Liver (tissue), 3 donors: Measurements from ENCODE around the gene DCUN1D3.

Experiments used
- HNF4A ChIP-seq, 2 donors: conservative IDR thresholded peaks; 2 replicates each; pipeline ENCODE4 v1.6.1; 2016; ENCODE audit warnings: antibody characterized with exemption in 2 of 2, mild to moderate bottlenecking in 2 of 2
- JUND ChIP-seq, 2 donors: IDR thresholded peaks; 2 replicates each; pipeline ENCODE4 v1.6.1; 2016; ENCODE audit warnings: antibody characterized with exemption in 2 of 2
- RAD21 ChIP-seq, 2 donors: IDR thresholded peaks; 2 replicates each; pipeline ENCODE4 v1.6.1; 2016; ENCODE audit warnings: antibody characterized with exemption in 2 of 2, mild to moderate bottlenecking in 2 of 2
- RXRA ChIP-seq, 2 donors: IDR thresholded peaks; 2 replicates each; pipeline ENCODE4 v1.6.1; 2017 to 2018; ENCODE audit warnings: antibody characterized with exemption in 2 of 2, mild to moderate bottlenecking in 1 of 2
- TAF1 ChIP-seq: conservative IDR thresholded peaks from 2 replicates; pipeline ENCODE4 v1.6.1; 2016; ENCODE audit warnings: antibody characterized with exemption, mild to moderate bottlenecking
- YY1 ChIP-seq: IDR thresholded peaks from 2 replicates; pipeline ENCODE4 v1.6.1; 2016; ENCODE audit warnings: antibody characterized with exemption, mild to moderate bottlenecking
- TF ChIP-seq, protein P1 (sequence below): fragments of 150-350 bp; IDR thresholded peaks from 2 replicates; pipeline ENCODE4 v1.5.1; 2017; ENCODE audit warnings: improper control_type of control experiment, low read depth, low read length; ENCODE audit not compliant: missing input control
- TF ChIP-seq, protein P2 (sequence below): IDR thresholded peaks from 2 replicates; pipeline ENCODE4 v1.6.1; 2016; ENCODE audit warnings: antibody characterized with exemption, mild to moderate bottlenecking
- TF ChIP-seq, protein P3 (sequence below): IDR thresholded peaks from 2 replicates; pipeline ENCODE4 v1.6.1; 2016; ENCODE audit warnings: antibody characterized with exemption
- donor health status: healthy.
- donor health status: healthy.

DNA sequence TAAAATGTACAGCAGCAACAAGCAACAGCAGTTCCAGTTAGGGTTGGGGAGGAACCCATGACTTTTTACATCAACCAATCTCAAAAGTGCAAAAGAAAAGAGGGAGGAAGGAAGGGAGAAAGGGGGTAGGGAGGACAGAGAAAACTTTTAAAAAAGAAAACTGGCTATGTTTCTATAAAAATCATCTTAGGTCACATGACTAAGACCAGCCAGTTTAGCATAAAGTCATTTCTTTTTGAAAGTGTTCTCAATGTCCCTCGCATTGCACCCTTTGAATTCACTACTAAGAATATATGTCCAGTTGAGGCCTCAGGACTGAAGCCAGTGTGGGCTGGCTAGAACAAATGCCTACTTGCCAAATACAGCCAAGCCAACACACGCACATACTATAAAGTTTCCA lies 28.9 kb downstream of the DCUN1D3 start:
- TF ChIP-seq YY1 (no peak), HNF4A (conservative IDR thresholded peaks at IDR 0.05) (no peak), RAD21 (IDR thresholded peaks at IDR 0.05) (no peak), JUND (IDR thresholded peaks at IDR 0.05) (no peak), TAF1 (no peak), RXRA (IDR thresholded peaks at IDR 0.05) (no peak)
- TF ChIP-seq, protein P1, sequence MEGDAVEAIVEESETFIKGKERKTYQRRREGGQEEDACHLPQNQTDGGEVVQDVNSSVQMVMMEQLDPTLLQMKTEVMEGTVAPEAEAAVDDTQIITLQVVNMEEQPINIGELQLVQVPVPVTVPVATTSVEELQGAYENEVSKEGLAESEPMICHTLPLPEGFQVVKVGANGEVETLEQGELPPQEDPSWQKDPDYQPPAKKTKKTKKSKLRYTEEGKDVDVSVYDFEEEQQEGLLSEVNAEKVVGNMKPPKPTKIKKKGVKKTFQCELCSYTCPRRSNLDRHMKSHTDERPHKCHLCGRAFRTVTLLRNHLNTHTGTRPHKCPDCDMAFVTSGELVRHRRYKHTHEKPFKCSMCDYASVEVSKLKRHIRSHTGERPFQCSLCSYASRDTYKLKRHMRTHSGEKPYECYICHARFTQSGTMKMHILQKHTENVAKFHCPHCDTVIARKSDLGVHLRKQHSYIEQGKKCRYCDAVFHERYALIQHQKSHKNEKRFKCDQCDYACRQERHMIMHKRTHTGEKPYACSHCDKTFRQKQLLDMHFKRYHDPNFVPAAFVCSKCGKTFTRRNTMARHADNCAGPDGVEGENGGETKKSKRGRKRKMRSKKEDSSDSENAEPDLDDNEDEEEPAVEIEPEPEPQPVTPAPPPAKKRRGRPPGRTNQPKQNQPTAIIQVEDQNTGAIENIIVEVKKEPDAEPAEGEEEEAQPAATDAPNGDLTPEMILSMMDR, result no peak
- TF ChIP-seq, protein P2, sequence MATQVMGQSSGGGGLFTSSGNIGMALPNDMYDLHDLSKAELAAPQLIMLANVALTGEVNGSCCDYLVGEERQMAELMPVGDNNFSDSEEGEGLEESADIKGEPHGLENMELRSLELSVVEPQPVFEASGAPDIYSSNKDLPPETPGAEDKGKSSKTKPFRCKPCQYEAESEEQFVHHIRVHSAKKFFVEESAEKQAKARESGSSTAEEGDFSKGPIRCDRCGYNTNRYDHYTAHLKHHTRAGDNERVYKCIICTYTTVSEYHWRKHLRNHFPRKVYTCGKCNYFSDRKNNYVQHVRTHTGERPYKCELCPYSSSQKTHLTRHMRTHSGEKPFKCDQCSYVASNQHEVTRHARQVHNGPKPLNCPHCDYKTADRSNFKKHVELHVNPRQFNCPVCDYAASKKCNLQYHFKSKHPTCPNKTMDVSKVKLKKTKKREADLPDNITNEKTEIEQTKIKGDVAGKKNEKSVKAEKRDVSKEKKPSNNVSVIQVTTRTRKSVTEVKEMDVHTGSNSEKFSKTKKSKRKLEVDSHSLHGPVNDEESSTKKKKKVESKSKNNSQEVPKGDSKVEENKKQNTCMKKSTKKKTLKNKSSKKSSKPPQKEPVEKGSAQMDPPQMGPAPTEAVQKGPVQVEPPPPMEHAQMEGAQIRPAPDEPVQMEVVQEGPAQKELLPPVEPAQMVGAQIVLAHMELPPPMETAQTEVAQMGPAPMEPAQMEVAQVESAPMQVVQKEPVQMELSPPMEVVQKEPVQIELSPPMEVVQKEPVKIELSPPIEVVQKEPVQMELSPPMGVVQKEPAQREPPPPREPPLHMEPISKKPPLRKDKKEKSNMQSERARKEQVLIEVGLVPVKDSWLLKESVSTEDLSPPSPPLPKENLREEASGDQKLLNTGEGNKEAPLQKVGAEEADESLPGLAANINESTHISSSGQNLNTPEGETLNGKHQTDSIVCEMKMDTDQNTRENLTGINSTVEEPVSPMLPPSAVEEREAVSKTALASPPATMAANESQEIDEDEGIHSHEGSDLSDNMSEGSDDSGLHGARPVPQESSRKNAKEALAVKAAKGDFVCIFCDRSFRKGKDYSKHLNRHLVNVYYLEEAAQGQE, result no peak
- TF ChIP-seq, protein P3, sequence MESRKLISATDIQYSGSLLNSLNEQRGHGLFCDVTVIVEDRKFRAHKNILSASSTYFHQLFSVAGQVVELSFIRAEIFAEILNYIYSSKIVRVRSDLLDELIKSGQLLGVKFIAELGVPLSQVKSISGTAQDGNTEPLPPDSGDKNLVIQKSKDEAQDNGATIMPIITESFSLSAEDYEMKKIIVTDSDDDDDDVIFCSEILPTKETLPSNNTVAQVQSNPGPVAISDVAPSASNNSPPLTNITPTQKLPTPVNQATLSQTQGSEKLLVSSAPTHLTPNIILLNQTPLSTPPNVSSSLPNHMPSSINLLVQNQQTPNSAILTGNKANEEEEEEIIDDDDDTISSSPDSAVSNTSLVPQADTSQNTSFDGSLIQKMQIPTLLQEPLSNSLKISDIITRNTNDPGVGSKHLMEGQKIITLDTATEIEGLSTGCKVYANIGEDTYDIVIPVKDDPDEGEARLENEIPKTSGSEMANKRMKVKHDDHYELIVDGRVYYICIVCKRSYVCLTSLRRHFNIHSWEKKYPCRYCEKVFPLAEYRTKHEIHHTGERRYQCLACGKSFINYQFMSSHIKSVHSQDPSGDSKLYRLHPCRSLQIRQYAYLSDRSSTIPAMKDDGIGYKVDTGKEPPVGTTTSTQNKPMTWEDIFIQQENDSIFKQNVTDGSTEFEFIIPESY, result no peak
